Tibial nerve (tissue), 4 donors: ENCODE measurements around the gene KRTAP3-3. TPM values are rescaled to one million over a fixed set of nuclear protein-coding genes. Genes with fewer than 3 reads are reported as not detected.
A peak's percentile ranks its signal among the peaks of the same experiment; 100 is the strongest.

ENCODE experiments used
- DNase-seq, 2 donors: peaks; one replicate each; pipeline ENCODE4 v3.0.0-alpha.2; 2019; ENCODE audit warnings: low spot score in 2 of 2
- H3K27ac ChIP-seq, 4 donors: fragments of 200-600 bp; sonication (generic) in 3 of 4; one replicate each; pipeline ENCODE4 v1.5.1; 2017 to 2019; ENCODE audit warnings: mild to moderate bottlenecking in 1 of 4
- H3K27me3 ChIP-seq, 2 donors: fragments of 200-600 bp; sonication (generic) in 1 of 2; one replicate each; pipeline versions ENCODE4 v1.5.1 to v1.6.0; 2017 to 2019
- H3K36me3 ChIP-seq, 3 donors: fragments of 200-600 bp; sonication (generic); one replicate each; pipeline ENCODE4 v1.5.1; 2018 to 2019
- H3K4me1 ChIP-seq, 4 donors: fragments of 200-600 bp; sonication (generic) in 3 of 4; one replicate each; pipeline ENCODE4 v1.5.1; 2017 to 2019
- H3K4me3 ChIP-seq, 4 donors: fragments of 200-600 bp; sonication (generic) in 3 of 4; one replicate each; pipeline ENCODE4 v1.5.1; 2017 to 2019; ENCODE audit warnings: mild to moderate bottlenecking in 1 of 4, moderate library complexity in 1 of 4
- H3K9me3 ChIP-seq, 4 donors: fragments of 200-600 bp; sonication (generic) in 3 of 4; one replicate each; pipeline ENCODE4 v1.5.1; 2017 to 2019
- CTCF ChIP-seq, 5 experiments: fragments of 200-600 bp in 3 of 5; fragments of 450-650 bp in 2 of 5; sonication (generic) in 3 of 5; IDR thresholded peaks; one replicate each; pipeline ENCODE4 v1.5.1; 2016 to 2019; ENCODE audit warnings: antibody characterized with exemption in 5 of 5, mild to moderate bottlenecking in 3 of 5, moderate library complexity in 2 of 5
- EP300 ChIP-seq, 2 donors: sonication (generic); formaldehyde crosslinking; IDR thresholded peaks; one replicate each; pipeline ENCODE4 v1.6.1; 2017; ENCODE audit warnings: antibody characterized with exemption in 2 of 2, mild to moderate bottlenecking in 1 of 2
- POLR2A ChIP-seq, 2 donors: fragments of 450-650 bp; IDR thresholded peaks; one replicate each; pipeline ENCODE4 v1.6.1; 2017; ENCODE audit warnings: antibody characterized with exemption in 2 of 2, mild to moderate bottlenecking in 2 of 2, moderate library complexity in 2 of 2
- whole genome bisulfite sequencing, 2 donors: methylation state at CpG; one replicate each; pipeline ENCODE4 v1.1.5; 2018; 5-methylcytosine and 5-hydroxymethylcytosine counted together
- total RNA-seq, 4 donors: library from RNA; depleted of rRNA; stranded (reverse); fragments of >200 nt; gene quantifications; one replicate each; pipeline ENCODE4 v1.1.0, GENCODE V29; 2016

Gene KRTAP3-3
- total RNA-seq, 4 donors from 2014 or later = not detected

- no peaks in the 10 kb centered on the region for H3K9me3 ChIP-seq
- H3K4me3 ChIP-seq = no peak overlapping the region
- no peak overlapping the region for H3K27ac ChIP-seq
- TF ChIP-seq POLR2A (IDR thresholded peaks at IDR 0.05) (no peak), CTCF (IDR thresholded peaks at IDR 0.05) (no peak), EP300 (IDR thresholded peaks at IDR 0.05) (no peak)
- H3K36me3 ChIP-seq = no peaks in the 10 kb centered on the region
- no peaks in the 10 kb centered on the region for H3K4me1 ChIP-seq
- 61 to 91% methylated on average over 1 of the region's 1 CpG for WGBS, 2 donors
- DNase-seq = no peak
- H3K27me3 ChIP-seq = no peaks in the 10 kb centered on the region
Measured at GRCh38 chr17:40967582-40967981, 26.4 kb downstream of the KRTAP3-3 start.

- DNase-seq = no peak
- Histone ChIP-seq H3K36me3 (no peaks in the 10 kb centered on the region), H3K4me1 (no peaks in the 10 kb centered on the region), H3K27ac (no peak within 1 kb of the TSS), H3K27me3 (no peaks in the 10 kb centered on the region), H3K9me3 (no peaks in the 10 kb centered on the region), H3K4me3 (no peak within 1 kb of the TSS)
- 72 to 89% methylated on average over 1 of the region's 1 CpG for WGBS, 2 donors
- no peak for TF ChIP-seq EP300 (IDR thresholded peaks at IDR 0.05)
- TF ChIP-seq CTCF (IDR thresholded peaks at IDR 0.05) = no peak
- TF ChIP-seq POLR2A (IDR thresholded peaks at IDR 0.05) = no peak
Measured at GRCh38 chr17:40966848-40967247, 27.1 kb downstream of the KRTAP3-3 start, which contains the start of gene KRT39. Gene KRT39, minus strand, starts transcription at chr17:40966948. Its CDS starts 92 bp downstream, at chr17:40966856.

GRCh38 chr17:40963838-40964237 is 30.1 kb downstream of the KRTAP3-3 start:
- Histone ChIP-seq H3K4me1 (no peaks in the 10 kb centered on the region), H3K27me3 (no peaks in the 10 kb centered on the region), H3K27ac (no peak overlapping the region), H3K9me3 (no peaks in the 10 kb centered on the region), H3K4me3 (no peak overlapping the region), H3K36me3 (no peaks in the 10 kb centered on the region)
- 55 to 56% methylated on average over 1 of the region's 1 CpG for WGBS, 2 donors
- DNase-seq = no peak
- TF ChIP-seq CTCF (IDR thresholded peaks at IDR 0.05) = peak; percentile 27 to 40 (median 34)
- TF ChIP-seq POLR2A (IDR thresholded peaks at IDR 0.05) = no peak

GRCh38 chr17:40962059-40962561 is 31.9 kb downstream of the KRTAP3-3 start:
- Histone ChIP-seq H3K36me3 (no peaks in the 10 kb centered on the region), H3K4me3 (no peak overlapping the region), H3K9me3 (no peaks in the 10 kb centered on the region), H3K27me3 (no peaks in the 10 kb centered on the region), H3K27ac (no peak overlapping the region), H3K4me1 (no peaks in the 10 kb centered on the region)
- TF ChIP-seq CTCF (IDR thresholded peaks at IDR 0.05) (no peak), POLR2A (IDR thresholded peaks at IDR 0.05) (no peak), EP300 (IDR thresholded peaks at IDR 0.05) (no peak)
- DNase-seq = no peak
- WGBS, 2 donors = 89 to 94% methylated on average over 4 of the region's 4 CpGs

- Histone ChIP-seq H3K36me3 (no peaks in the 10 kb centered on the region), H3K9me3 (no peaks in the 10 kb centered on the region), H3K27me3 (no peaks in the 10 kb centered on the region), H3K4me3 (no peak overlapping the region), H3K27ac (no peak overlapping the region), H3K4me1 (no peaks in the 10 kb centered on the region)
- 84 to 88% methylated on average over 1 of the region's 1 CpG for WGBS, 2 donors
- DNase-seq = no peak
- TF ChIP-seq EP300 (IDR thresholded peaks at IDR 0.05) (no peak), CTCF (IDR thresholded peaks at IDR 0.05) (no peak), POLR2A (IDR thresholded peaks at IDR 0.05) (no peak)
Measured at GRCh38 chr17:40961591-40961990, 32.4 kb downstream of the KRTAP3-3 start.
